BE2C (cell line): ENCODE results near the gene PSMC1.
"Not testable (repeated sequence)": the region's sequence is repeated elsewhere in the genome, so short reads cannot be mapped to it uniquely, and the experiment has no call there.

Experiments
- DNase-seq: peaks from one replicate; pipeline ENCODE4 v3.0.0-alpha.2; 2020
- H3K27me3 ChIP-seq: fragments of 250-450 bp; sonication (Bioruptor Pico); 2 replicates; pipeline ENCODE4 v1.5.1; 2020; ENCODE audit warnings: mild to moderate bottlenecking
- H3K36me3 ChIP-seq: fragments of 250-450 bp; sonication (Bioruptor Pico); 2 replicates; pipeline ENCODE4 v1.5.1; 2020; ENCODE audit warnings: mild to moderate bottlenecking
- H3K4me1 ChIP-seq: fragments of 250-450 bp; sonication (Bioruptor Pico); 2 replicates; pipeline ENCODE4 v1.5.1; 2020
- H3K4me3 ChIP-seq: 2 replicates; pipeline ENCODE4 v1.5.1; 2011; ENCODE audit warnings: low read depth, low read length
- H3K9me3 ChIP-seq: fragments of 250-450 bp; sonication (Bioruptor Pico); 2 replicates; pipeline ENCODE4 v1.5.1; 2020
- TF ChIP-seq, protein P1 (sequence below): IDR thresholded peaks from 2 replicates; pipeline ENCODE4 v1.5.1; 2012; ENCODE audit warnings: mild to moderate bottlenecking, low read depth, low read length

PSMC1 gene

DNA sequence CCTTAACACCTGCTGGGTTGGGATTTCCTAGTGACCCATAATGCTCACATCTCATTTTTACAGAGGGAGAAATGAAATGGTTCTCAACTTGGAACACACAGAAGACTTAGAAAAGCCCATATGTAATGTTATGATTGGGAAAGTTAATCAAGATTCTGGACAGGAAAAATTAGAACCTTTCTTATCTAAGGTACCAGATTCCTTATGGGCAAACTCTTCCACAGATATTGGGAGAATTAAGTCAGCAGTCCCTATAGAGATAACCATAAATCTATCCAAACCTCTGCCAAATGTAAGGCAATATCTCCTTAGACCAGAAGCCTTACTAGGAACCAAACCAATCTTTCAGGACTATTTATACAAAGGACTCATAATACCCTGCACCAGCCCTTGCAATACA, 13.9 kb upstream of the PSMC1 start:
- Histone ChIP-seq H3K4me1 (no peaks in the 10 kb centered on the region), H3K27me3 (no peaks in the 10 kb centered on the region), H3K4me3 (no peak overlapping the region), H3K9me3 (peaks cover 11% of the 10 kb centered on the region), H3K36me3 (no peaks in the 10 kb centered on the region)
- no peak for DNase-seq
- TF ChIP-seq, protein P1, sequence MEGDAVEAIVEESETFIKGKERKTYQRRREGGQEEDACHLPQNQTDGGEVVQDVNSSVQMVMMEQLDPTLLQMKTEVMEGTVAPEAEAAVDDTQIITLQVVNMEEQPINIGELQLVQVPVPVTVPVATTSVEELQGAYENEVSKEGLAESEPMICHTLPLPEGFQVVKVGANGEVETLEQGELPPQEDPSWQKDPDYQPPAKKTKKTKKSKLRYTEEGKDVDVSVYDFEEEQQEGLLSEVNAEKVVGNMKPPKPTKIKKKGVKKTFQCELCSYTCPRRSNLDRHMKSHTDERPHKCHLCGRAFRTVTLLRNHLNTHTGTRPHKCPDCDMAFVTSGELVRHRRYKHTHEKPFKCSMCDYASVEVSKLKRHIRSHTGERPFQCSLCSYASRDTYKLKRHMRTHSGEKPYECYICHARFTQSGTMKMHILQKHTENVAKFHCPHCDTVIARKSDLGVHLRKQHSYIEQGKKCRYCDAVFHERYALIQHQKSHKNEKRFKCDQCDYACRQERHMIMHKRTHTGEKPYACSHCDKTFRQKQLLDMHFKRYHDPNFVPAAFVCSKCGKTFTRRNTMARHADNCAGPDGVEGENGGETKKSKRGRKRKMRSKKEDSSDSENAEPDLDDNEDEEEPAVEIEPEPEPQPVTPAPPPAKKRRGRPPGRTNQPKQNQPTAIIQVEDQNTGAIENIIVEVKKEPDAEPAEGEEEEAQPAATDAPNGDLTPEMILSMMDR: no peak

DNA sequence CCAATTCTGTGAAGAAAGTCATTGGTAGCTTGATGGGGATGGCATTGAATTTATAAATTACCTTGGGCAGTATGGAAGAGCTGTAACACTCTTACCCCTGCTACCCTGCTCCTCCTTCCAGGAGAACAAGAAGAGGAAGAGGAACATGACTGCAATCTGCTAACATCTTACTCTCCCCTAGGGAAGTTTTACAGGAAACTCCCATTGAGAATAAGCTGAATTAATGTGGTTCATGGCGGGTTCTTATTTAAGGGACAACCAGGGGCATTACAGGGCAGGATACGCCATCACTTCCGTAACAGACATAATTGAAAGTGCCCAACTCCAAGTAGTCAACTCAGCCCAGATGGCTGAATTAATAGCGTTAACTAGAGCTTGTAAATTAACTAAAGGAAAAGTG, 9.4 kb upstream of the PSMC1 start:
- no peaks in the 10 kb centered on the region for H3K4me1 ChIP-seq
- H3K4me3 ChIP-seq: no peak overlapping the region
- peaks cover 2% of the 10 kb centered on the region for H3K9me3 ChIP-seq
- H3K36me3 ChIP-seq: no peaks in the 10 kb centered on the region
- TF ChIP-seq, protein P1: no peak
- DNase-seq: no peak
- H3K27me3 ChIP-seq: no peaks in the 10 kb centered on the region

DNA sequence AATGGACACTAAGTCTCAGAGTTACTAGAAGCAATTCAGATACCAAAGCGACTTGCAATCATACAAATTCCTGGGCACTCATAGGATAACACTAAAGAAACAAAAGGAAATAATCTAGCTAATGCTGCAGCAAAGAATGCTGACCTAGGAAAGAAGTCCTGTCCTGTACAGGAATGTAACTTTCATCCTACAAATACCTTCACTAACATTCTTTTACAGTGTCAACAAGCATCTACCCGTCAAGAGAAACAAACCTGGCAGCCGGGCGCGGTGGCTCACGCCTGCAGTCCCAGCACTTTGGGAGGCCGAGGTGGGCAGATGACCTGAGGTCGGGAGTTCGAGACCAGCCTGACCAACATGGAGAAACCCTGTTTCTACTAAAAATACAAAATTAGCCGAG, 8.9 kb upstream of the PSMC1 start:
- DNase-seq, H3K27me3 ChIP-seq, H3K4me1 ChIP-seq, H3K4me3 ChIP-seq, H3K36me3 ChIP-seq, H3K9me3 ChIP-seq: not testable (repeated sequence)

DNA sequence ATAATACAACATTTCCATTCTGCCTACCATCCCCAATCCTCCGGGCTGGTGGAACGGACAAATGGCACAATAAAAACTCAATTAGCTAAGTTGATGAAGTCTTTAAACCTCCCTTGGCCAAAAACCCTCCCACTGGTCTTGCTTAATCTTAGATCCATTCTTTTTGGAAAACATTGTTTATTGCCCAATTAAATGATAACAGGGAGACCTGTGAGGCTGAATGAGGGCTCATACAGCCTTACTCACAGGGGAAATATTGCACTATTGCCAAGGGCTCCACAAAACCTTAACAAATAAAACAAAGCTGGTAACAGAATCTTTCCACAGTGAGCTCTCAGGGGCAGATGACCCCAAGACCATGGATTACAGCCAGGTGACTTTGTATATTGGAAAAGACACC, 7.8 kb upstream of the PSMC1 start:
- H3K4me3 ChIP-seq: no peak overlapping the region
- no peaks in the 10 kb centered on the region; the same call in 1 of the 2 replicates for H3K9me3 ChIP-seq
- H3K27me3 ChIP-seq: no peaks in the 10 kb centered on the region
- no peaks in the 10 kb centered on the region for H3K4me1 ChIP-seq
- TF ChIP-seq, protein P1: no peak
- no peak for DNase-seq
- H3K36me3 ChIP-seq: no peaks in the 10 kb centered on the region

DNA sequence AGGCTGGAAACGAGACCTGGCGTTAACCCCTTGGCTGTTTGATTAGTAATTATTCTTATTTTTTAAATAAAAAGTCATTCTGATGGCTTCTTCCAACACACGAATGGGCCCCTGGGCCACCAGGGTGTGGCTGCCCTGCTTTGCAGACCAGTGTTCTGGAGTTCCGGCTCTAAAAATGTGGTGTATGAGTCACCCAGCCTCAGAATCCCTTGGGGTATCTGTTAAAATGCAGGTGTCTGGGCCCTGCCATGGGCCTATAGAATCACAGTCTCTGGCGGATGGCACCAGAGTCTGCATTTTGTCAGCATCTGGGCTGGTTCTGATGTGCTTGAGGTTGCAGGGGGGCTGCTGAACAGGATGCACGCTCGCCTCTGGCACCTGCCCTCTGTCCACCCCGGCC, 2.5 kb upstream of the PSMC1 start:
- no peaks in the 10 kb centered on the region for H3K27me3 ChIP-seq
- H3K36me3 ChIP-seq: peaks cover 14% of the 10 kb centered on the region
- no peak for DNase-seq
- no peaks in the 10 kb centered on the region for H3K9me3 ChIP-seq
- peaks cover 2% of the 10 kb centered on the region; the same call in 1 of the 2 replicates for H3K4me1 ChIP-seq
- H3K4me3 ChIP-seq: no peak overlapping the region
- TF ChIP-seq, protein P1: no peak

DNA sequence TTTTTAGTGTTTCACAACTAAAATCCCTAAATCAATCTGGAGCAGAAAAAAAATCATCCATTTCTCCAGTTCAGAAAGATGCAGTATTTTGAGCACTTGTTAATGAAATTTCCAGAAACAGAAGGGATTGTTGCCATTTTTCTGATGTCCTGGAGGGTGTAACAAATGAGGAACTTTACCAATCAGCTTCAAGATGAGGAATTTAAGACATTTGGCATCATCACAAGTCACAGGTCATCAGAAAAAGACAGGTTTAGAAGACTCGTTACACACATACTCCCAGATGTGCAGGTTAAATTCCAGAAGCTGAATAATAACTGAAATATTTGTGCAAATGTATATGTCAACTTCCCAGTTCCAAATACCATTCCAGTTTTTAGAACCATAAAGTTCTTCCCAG, 482 bp upstream of the PSMC1 start:
- no peaks in the 10 kb centered on the region for H3K9me3 ChIP-seq
- TF ChIP-seq, protein P1: no peak
- H3K36me3 ChIP-seq: peaks cover 34% of the 10 kb centered on the region
- H3K27me3 ChIP-seq: no peaks in the 10 kb centered on the region
- DNase-seq: no peak
- H3K4me1 ChIP-seq: peaks cover 2% of the 10 kb centered on the region; the same call in 1 of the 2 replicates
- H3K4me3 ChIP-seq: peak overlapping the region; percentile 88

DNA sequence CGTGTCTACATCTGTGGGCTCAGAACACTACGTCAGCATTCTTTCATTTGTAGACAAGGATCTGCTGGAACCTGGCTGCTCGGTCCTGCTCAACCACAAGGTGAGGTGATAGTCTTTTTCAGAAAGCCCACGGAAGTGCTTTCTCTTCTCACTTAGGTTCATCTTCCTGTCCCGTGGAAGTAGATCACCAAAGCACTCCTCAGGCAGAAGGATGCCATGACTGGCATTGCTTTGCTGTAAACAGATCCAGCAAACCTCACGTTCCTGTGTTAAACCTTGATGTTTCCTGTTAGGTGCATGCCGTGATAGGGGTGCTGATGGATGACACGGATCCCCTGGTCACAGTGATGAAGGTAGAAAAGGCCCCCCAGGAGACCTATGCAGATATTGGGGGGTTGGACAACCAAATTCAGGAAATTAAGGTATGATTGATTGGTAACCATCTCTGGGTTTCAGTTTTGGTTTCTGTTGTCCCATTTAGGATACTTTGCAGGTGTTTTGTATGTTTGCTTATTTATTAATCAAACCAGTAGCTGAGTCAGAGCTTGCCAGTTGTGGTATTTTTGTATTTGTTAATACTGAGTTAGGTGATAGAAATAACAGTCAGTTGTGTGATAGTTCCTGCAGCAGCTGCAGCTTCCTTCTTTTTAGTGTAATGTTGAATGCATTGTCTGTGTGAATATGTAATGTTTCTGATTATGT, 7.5 kb downstream of the PSMC1 start:
- Histone ChIP-seq H3K27me3 (no peaks in the 10 kb centered on the region), H3K4me1 (no peaks in the 10 kb centered on the region), H3K4me3 (no peak overlapping the region), H3K9me3 (no peaks in the 10 kb centered on the region), H3K36me3 (peaks cover 86% of the 10 kb centered on the region)
- DNase-seq: no peak
- TF ChIP-seq, protein P1: no peak
